Smooth muscle cell (in vitro differentiated cells): ENCODE results near the gene NTNG1. TPM values are rescaled to one million over a fixed set of nuclear protein-coding genes. Genes with fewer than 3 reads are reported as not detected.
A peak's percentile ranks its signal among the peaks of the same experiment; 100 is the strongest.

Experiments
- DNase-seq: peaks from one replicate; lab custom pipeline; 2025; ENCODE audit not compliant: unreplicated experiment; lab: John Stamatoyannopoulos, UW
- H2AFZ ChIP-seq: fragments of 200-600 bp; sonication (generic); 2 replicates; pipeline ENCODE4 v1.6.0; 2016; ENCODE audit warnings: antibody characterized with exemption, low read depth, mild to moderate bottlenecking
- H3F3A ChIP-seq: fragments of 200-600 bp; sonication (generic); 2 replicates; pipeline ENCODE4 v1.6.0; 2017; ENCODE audit warnings: antibody characterized with exemption, low read depth
- H3K27ac ChIP-seq: fragments of 200-600 bp; sonication (generic); 2 replicates; pipeline ENCODE4 v1.5.1; 2016; ENCODE audit warnings: low read depth, mild to moderate bottlenecking
- H3K27me3 ChIP-seq: fragments of 200-600 bp; sonication (generic); 2 replicates; pipeline ENCODE4 v1.6.1; 2016; ENCODE audit warnings: low read depth, mild to moderate bottlenecking
- H3K36me3 ChIP-seq: fragments of 200-600 bp; sonication (generic); 2 replicates; pipeline ENCODE4 v1.5.1; 2016; ENCODE audit warnings: low read depth
- H3K4me1 ChIP-seq: fragments of 200-600 bp; sonication (generic); 2 replicates; pipeline ENCODE4 v1.5.1; 2016; ENCODE audit warnings: low read depth
- H3K4me2 ChIP-seq: fragments of 200-600 bp; sonication (generic); 2 replicates; pipeline ENCODE4 v1.6.0; 2016; ENCODE audit warnings: mild to moderate bottlenecking
- H3K4me3 ChIP-seq: fragments of 200-600 bp; sonication (generic); 2 replicates; pipeline ENCODE4 v1.5.1; 2016; ENCODE audit warnings: mild to moderate bottlenecking
- H3K79me2 ChIP-seq: fragments of 200-600 bp; sonication (generic); 2 replicates; pipeline ENCODE4 v1.6.0; 2016; ENCODE audit warnings: low read depth, mild to moderate bottlenecking
- H3K9ac ChIP-seq: fragments of 200-600 bp; sonication (generic); 2 replicates; pipeline ENCODE4 v1.6.0; 2016; ENCODE audit warnings: low read depth
- H3K9me3 ChIP-seq: fragments of 200-600 bp; sonication (generic); replicated peaks from 2 replicates; pipeline ENCODE4 v1.5.1; 2016; ENCODE audit warnings: low read depth
- H4K20me1 ChIP-seq: fragments of 200-600 bp; sonication (generic); 2 replicates; pipeline ENCODE4 v1.6.0; 2016; ENCODE audit warnings: low read depth
- CTCF ChIP-seq: fragments of 200-600 bp; sonication (generic); IDR thresholded peaks from 2 replicates; pipeline ENCODE4 v1.5.1; 2017; ENCODE audit warnings: borderline replicate concordance, mild to moderate bottlenecking, antibody characterized with exemption; ENCODE audit not compliant: insufficient read depth, poor library complexity, severe bottlenecking
- WGBS: methylation state at CpG from one replicate; pipeline ENCODE4 v1.1.7; 2016; ENCODE audit warnings: low lambda C conversion rate; 5-methylcytosine and 5-hydroxymethylcytosine counted together
- polyA plus RNA-seq: library from polyadenylated mRNA; unstranded; fragments of >200 nt; fragmentation: Nextera tagmentation; extraction: Ambion mirVana; gene quantifications from 2 replicates; pipeline ENCODE4 v1.2.1, GENCODE V29; 2016
- total RNA-seq: library from RNA; depleted of rRNA; stranded (reverse); fragments of >200 nt; gene quantifications from 2 replicates; pipeline ENCODE4 v1.2.3, GENCODE V29; 2014

NTNG1 gene
- total and polyA plus RNA-seq, 2 experiments from 2014 or later, result 0.39 to 1.1 TPM

- Histone ChIP-seq H2AFZ (no peak overlapping the region), H3F3A (no peaks in the 10 kb centered on the region), H3K4me2 (no peak overlapping the region), H4K20me1 (no peaks in the 10 kb centered on the region), H3K4me1 (no peaks in the 10 kb centered on the region), H3K79me2 (no peaks in the 10 kb centered on the region), H3K27me3 (no peaks in the 10 kb centered on the region), H3K4me3 (no peak overlapping the region), H3K27ac (no peak overlapping the region), H3K36me3 (no peaks in the 10 kb centered on the region), H3K9me3 (no peaks in the 10 kb centered on the region), H3K9ac (no peak overlapping the region)
- DNase-seq, result no peak
- 88% methylated on average over 1 of the region's 1 CpG for WGBS
- no peak for TF ChIP-seq CTCF
These were observed 133.4 kb downstream of the NTNG1 start for GRCh38 chr1:107274227-107274626.

GRCh38 chr1:107276247-107276646 lies 135.4 kb downstream of the NTNG1 start:
- Histone ChIP-seq H4K20me1 (no peaks in the 10 kb centered on the region), H3K4me1 (no peaks in the 10 kb centered on the region), H3K27ac (no peak overlapping the region)

GRCh38 chr1:107277022-107277421 lies 136.2 kb downstream of the NTNG1 start:
- no peaks in the 10 kb centered on the region for H3K4me1 ChIP-seq
- no peaks in the 10 kb centered on the region for H3K9me3 ChIP-seq
- peak; percentile 57 for TF ChIP-seq CTCF
- no peak overlapping the region for H3K4me3 ChIP-seq
- no peak for DNase-seq
- no peak overlapping the region for H3K9ac ChIP-seq
- H2AFZ ChIP-seq, result peak overlapping the region; percentile 47
- WGBS, result 9% methylated on average over 4 of the region's 4 CpGs
- no peaks in the 10 kb centered on the region for H4K20me1 ChIP-seq
- no peak overlapping the region for H3K27ac ChIP-seq
- no peaks in the 10 kb centered on the region for H3K79me2 ChIP-seq
- H3F3A ChIP-seq, result no peaks in the 10 kb centered on the region
- no peaks in the 10 kb centered on the region for H3K36me3 ChIP-seq
- no peak overlapping the region for H3K4me2 ChIP-seq
- no peaks in the 10 kb centered on the region for H3K27me3 ChIP-seq

More at GRCh38 chr1:107276247-107276646, 135.4 kb downstream of the NTNG1 start:
- no peak for DNase-seq
- Histone ChIP-seq H3K9me3 (no peaks in the 10 kb centered on the region), H2AFZ (no peak overlapping the region), H3K4me3 (no peak overlapping the region), H3K36me3 (no peaks in the 10 kb centered on the region), H3K27me3 (no peaks in the 10 kb centered on the region), H3K79me2 (no peaks in the 10 kb centered on the region), H3K9ac (no peak overlapping the region), H3K4me2 (no peak overlapping the region), H3F3A (no peaks in the 10 kb centered on the region)
- TF ChIP-seq CTCF, result no peak
- WGBS, result 35% methylated on average over 1 of the region's 1 CpG

- H3F3A ChIP-seq, result no peaks in the 10 kb centered on the region
- no peaks in the 10 kb centered on the region for H3K4me1 ChIP-seq
- no peak for DNase-seq
- H3K4me2 ChIP-seq, result no peak overlapping the region
- H3K79me2 ChIP-seq, result no peaks in the 10 kb centered on the region
- no peaks in the 10 kb centered on the region for H4K20me1 ChIP-seq
- H3K4me3 ChIP-seq, result no peak overlapping the region
- H3K27ac ChIP-seq, result no peak overlapping the region
- no peaks in the 10 kb centered on the region for H3K36me3 ChIP-seq
- no peaks in the 10 kb centered on the region for H3K27me3 ChIP-seq
- 90% methylated on average over 4 of the region's 4 CpGs for WGBS
- no peak overlapping the region for H3K9ac ChIP-seq
- no peak overlapping the region for H2AFZ ChIP-seq
- H3K9me3 ChIP-seq, result no peaks in the 10 kb centered on the region
- no peak for TF ChIP-seq CTCF
These were observed 145.3 kb downstream of the NTNG1 start for GRCh38 chr1:107286125-107286524.
